Measurements from ENCODE around the gene EZR.

DNA sequence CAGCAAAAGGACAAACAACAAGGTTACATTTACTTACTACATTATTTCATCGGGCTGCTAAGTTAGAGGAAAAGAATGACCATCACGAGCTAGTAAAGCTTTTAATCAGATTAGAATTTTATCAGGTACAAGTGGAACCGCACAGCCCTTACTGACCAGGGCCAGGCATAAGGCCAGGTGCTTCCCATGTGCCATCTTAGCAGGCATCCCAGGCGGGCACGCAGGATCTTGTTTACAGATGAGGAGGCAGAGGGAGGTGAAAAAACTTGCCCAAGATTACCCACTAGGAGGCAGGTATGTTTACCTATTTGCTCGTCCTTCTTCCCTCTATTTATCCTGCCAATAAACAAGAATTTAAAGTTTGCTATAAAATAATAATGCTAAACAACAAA, 10.7 kb downstream of the EZR start:
- TF ChIP-seq, protein P1, sequence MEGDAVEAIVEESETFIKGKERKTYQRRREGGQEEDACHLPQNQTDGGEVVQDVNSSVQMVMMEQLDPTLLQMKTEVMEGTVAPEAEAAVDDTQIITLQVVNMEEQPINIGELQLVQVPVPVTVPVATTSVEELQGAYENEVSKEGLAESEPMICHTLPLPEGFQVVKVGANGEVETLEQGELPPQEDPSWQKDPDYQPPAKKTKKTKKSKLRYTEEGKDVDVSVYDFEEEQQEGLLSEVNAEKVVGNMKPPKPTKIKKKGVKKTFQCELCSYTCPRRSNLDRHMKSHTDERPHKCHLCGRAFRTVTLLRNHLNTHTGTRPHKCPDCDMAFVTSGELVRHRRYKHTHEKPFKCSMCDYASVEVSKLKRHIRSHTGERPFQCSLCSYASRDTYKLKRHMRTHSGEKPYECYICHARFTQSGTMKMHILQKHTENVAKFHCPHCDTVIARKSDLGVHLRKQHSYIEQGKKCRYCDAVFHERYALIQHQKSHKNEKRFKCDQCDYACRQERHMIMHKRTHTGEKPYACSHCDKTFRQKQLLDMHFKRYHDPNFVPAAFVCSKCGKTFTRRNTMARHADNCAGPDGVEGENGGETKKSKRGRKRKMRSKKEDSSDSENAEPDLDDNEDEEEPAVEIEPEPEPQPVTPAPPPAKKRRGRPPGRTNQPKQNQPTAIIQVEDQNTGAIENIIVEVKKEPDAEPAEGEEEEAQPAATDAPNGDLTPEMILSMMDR (IDR thresholded peaks at IDR 0.05; ENCODE audit: low read depth, low read length): no peak
- no peak for TF ChIP-seq EZH2phosphoT487 (IDR thresholded peaks at IDR 0.05; ENCODE audit: low read depth)

Measured in OCI-LY3 (cell line).